HFFc6 (cell line): Measurements from ENCODE around the gene TXN. TPM values are rescaled to one million over a fixed set of nuclear protein-coding genes. Genes with fewer than 3 reads are reported as not detected.
"Not testable (repeated sequence)": the region's sequence is repeated elsewhere in the genome, so short reads cannot be mapped to it uniquely, and the experiment has no call there.

Experiments used
- DNase-seq: peaks from one replicate; pipeline ENCODE4 v3.0.0-alpha.2; 2018
- H3K27ac Mint-ChIP-seq: 2 replicates; pipeline ENCODE4 v1.8.0; 2020; ENCODE audit warnings: mild to moderate bottlenecking, mixed read lengths
- H3K27me3 Mint-ChIP-seq: 2 replicates; pipeline ENCODE4 v1.8.0; 2021; ENCODE audit warnings: mild to moderate bottlenecking, moderate library complexity, mixed read lengths; ENCODE audit not compliant: insufficient read depth
- H3K36me3 Mint-ChIP-seq: 2 replicates; pipeline ENCODE4 v1.8.0; 2021; ENCODE audit warnings: low read depth, mixed read lengths
- H3K4me1 Mint-ChIP-seq: 2 replicates; pipeline ENCODE4 v1.8.0; 2020; ENCODE audit warnings: low read depth, mixed read lengths
- H3K4me3 Mint-ChIP-seq: 2 replicates; pipeline ENCODE4 v1.8.0; 2020; ENCODE audit warnings: mild to moderate bottlenecking, moderate library complexity, mixed read lengths
- H3K9me3 Mint-ChIP-seq: 2 replicates; pipeline ENCODE4 v1.8.0; 2020; ENCODE audit warnings: mild to moderate bottlenecking, mixed read lengths
- total RNA-seq, 6 experiments: library from RNA; stranded (reverse); fragmentation: NEBNext Ultra II Directional; extraction: Animal tissue kit (Norgen Biotek cat#: 25700); gene quantifications; 2 replicates in 1 of 6; 3 replicates in 5 of 6; pipeline ENCODE4 v1.2.3, GENCODE V29; 2021
- TF ChIP-seq, protein P1 (sequence below): fragments of 200-600 bp; sonication (generic); IDR thresholded peaks from 2 replicates; pipeline ENCODE4 v1.5.0; 2021; ENCODE audit warnings: antibody characterized with exemption, mild to moderate bottlenecking

The TXN gene
- total RNA-seq, 6 experiments from 2014 or later = 365 to 493 (median 450) TPM

DNA sequence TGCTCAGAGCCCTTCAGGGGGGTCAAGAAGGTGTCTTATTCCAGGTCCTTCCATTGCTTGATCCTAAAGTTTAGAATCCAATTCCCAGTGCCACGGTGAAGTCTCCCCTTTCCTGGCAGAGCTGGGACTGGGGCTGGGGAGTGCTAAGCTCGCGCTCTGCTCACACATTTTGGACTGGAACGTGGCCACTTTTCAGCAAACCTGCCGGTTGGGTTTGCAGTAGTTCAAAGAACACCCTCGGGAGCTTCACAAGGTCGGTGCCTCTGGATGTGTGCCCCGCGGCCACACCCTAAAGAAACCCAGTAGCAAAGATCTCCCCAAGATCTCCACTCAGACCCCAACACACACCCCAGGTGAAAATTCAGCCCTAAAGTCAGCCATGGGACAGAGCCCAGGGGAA, 48.3 kb downstream of the TXN start, which contains the start of gene C9orf152:
Gene C9orf152 (minus strand): TSS at position 129 of the 400 bp plus-strand sequence. CDS start 580 bp downstream, outside the sequence.
- Mint-ChIP-seq H3K27me3 (peaks cover 21% of the 10 kb centered on the region), H3K9me3 (no peaks in the 10 kb centered on the region), H3K36me3 (no peaks in the 10 kb centered on the region; the same call in 1 of the 2 replicates), H3K4me3 (no peak within 1 kb of the TSS), H3K4me1 (no peaks in the 10 kb centered on the region), H3K27ac (no peak within 1 kb of the TSS)
- TF ChIP-seq, protein P1, sequence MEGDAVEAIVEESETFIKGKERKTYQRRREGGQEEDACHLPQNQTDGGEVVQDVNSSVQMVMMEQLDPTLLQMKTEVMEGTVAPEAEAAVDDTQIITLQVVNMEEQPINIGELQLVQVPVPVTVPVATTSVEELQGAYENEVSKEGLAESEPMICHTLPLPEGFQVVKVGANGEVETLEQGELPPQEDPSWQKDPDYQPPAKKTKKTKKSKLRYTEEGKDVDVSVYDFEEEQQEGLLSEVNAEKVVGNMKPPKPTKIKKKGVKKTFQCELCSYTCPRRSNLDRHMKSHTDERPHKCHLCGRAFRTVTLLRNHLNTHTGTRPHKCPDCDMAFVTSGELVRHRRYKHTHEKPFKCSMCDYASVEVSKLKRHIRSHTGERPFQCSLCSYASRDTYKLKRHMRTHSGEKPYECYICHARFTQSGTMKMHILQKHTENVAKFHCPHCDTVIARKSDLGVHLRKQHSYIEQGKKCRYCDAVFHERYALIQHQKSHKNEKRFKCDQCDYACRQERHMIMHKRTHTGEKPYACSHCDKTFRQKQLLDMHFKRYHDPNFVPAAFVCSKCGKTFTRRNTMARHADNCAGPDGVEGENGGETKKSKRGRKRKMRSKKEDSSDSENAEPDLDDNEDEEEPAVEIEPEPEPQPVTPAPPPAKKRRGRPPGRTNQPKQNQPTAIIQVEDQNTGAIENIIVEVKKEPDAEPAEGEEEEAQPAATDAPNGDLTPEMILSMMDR = no peak
- DNase-seq = no peak

DNA sequence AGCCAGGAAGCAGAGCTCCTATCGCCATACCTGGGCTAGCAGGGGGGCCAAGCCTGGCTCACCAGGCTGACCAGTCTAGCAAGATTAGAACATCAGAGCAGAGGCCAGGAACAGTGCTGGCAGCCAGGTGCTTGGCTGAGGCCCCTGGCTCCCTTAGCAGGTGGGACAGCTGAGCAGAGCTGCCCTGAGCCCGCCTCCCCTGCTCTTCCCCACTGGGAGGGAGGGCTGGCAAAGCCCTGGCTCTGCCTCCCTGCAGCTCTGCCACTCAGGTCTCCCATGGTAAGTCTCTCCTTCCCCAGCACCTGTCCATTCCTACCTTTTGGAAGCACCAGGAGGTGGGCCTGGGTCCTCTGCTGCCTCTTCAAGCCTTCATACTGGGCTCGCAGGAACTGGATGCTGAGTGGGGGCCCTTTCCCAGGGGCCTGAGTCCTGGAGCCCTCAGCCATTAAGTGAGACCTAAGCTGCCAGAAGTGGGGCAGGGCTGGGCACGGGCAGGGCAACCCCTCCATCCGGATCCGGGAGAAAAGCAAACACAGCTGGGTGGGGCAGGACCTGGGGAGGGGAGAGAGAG, 49.2 kb downstream of the TXN start:
- no peaks in the 10 kb centered on the region; the same call in 1 of the 2 replicates for H3K36me3 Mint-ChIP-seq
- no peak overlapping the region for H3K27ac Mint-ChIP-seq
- no peak overlapping the region for H3K4me3 Mint-ChIP-seq
- H3K27me3 Mint-ChIP-seq = peaks cover 19% of the 10 kb centered on the region
- TF ChIP-seq, protein P1 = no peak
- H3K9me3 Mint-ChIP-seq = no peaks in the 10 kb centered on the region
- no peak for DNase-seq
- no peaks in the 10 kb centered on the region for H3K4me1 Mint-ChIP-seq

DNA sequence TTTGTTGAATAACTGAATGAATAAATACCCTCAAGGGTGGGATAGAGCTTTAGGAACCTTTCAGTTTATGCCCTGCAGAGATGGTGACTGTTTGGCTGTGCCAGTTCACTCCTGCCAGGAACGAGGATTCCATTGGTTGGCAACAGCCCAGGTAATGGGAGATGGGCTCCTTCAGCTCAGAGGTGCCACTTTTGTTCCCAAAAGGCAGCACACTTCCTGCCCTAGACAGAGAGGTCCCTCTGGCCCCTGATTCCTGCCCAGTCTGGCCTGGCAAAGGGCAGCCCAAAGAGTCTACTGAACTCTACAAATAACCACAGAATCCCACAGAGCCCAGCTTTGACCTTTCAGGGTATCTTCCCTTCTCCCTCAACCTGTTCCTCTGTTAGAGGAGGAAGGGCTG, 49.9 kb downstream of the TXN start:
- H3K4me3 Mint-ChIP-seq = no peak overlapping the region
- H3K27me3 Mint-ChIP-seq = peaks cover 19% of the 10 kb centered on the region
- DNase-seq = no peak
- no peaks in the 10 kb centered on the region for H3K9me3 Mint-ChIP-seq
- H3K27ac Mint-ChIP-seq = no peak overlapping the region
- no peaks in the 10 kb centered on the region for H3K36me3 Mint-ChIP-seq
- TF ChIP-seq, protein P1 = no peak
- no peaks in the 10 kb centered on the region for H3K4me1 Mint-ChIP-seq

DNA sequence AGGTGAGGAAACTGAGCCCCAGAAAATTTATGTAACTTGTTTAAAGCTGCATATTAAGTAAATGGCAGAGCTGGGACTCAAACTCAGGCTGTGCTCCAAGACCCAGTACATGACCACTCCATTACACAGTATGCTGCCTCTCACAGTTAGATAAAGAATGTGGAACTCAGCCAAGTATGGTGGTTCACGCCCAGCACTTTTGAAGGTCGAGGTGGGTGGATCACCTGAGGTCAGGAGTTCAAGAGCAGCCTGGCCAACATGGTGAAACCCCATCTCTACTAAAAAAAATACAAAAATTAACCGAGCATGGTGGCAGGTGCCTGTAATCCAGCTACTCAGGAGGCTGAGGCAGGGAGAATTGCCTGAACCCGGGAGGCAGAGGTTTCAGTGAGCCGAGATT, 50.7 kb downstream of the TXN start:
- not testable (repeated sequence) for H3K9me3 Mint-ChIP-seq, H3K27ac Mint-ChIP-seq, H3K4me3 Mint-ChIP-seq, H3K4me1 Mint-ChIP-seq, H3K36me3 Mint-ChIP-seq, DNase-seq
- H3K27me3 Mint-ChIP-seq = peaks cover 26% of the 10 kb centered on the region

DNA sequence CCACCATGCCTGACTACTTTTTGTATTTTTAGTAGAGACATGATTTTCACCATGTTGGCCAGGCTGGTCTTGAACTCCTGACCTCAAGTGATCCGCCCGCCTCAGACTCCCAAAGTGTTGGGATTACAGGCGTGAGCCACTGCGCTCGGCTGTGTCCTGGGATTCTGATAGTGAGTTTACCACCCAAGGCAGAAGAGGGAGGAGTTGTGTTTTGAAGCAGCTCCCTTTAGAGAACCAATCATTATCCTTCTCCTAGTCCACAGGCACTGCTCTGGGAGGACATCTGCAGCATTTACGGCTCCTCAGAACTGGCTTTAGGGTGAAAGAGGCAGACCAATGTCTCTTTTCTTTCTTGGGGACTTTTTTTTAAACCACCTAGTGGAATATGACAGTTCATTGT, 54.1 kb downstream of the TXN start:
- Mint-ChIP-seq H3K4me3 (no peak overlapping the region), H3K36me3 (no peaks in the 10 kb centered on the region), H3K9me3 (no peaks in the 10 kb centered on the region), H3K27ac (no peak overlapping the region), H3K4me1 (no peaks in the 10 kb centered on the region), H3K27me3 (peaks cover 20% of the 10 kb centered on the region)
- TF ChIP-seq, protein P1 = no peak
- DNase-seq = no peak

DNA sequence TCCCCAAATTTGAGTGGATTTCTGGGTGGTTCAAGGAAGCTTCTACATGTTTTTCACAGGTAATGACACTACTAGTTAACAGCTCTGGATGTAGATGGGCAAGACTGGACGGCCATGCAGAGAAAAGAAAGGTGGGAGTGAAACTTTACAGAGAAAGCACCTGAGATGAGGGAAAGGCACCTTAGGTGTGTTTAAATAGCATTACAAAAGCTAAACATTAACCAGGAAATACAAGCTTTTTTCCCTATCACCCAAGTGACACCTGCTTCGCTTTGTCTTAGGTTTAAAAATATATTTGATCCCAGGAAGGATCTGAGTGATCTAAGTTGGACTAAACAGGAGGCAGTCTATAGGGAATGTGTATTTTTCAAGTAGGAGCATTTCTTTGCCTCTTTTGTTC, 56.7 kb downstream of the TXN start:
- Mint-ChIP-seq H3K27me3 (peaks cover 12% of the 10 kb centered on the region), H3K4me1 (no peaks in the 10 kb centered on the region), H3K9me3 (no peaks in the 10 kb centered on the region), H3K4me3 (no peak overlapping the region), H3K36me3 (no peaks in the 10 kb centered on the region), H3K27ac (no peak overlapping the region)
- DNase-seq = no peak
- TF ChIP-seq, protein P1 = no peak
